ENCODE measurements around the gene CLEC16A. TPM values are rescaled to one million over a fixed set of nuclear protein-coding genes. Genes with fewer than 3 reads are reported as not detected.

CLEC16A gene
- total and polyA plus RNA-seq, 2 experiments from 2014 or later = 9.9 to 24.1 TPM

DNA sequence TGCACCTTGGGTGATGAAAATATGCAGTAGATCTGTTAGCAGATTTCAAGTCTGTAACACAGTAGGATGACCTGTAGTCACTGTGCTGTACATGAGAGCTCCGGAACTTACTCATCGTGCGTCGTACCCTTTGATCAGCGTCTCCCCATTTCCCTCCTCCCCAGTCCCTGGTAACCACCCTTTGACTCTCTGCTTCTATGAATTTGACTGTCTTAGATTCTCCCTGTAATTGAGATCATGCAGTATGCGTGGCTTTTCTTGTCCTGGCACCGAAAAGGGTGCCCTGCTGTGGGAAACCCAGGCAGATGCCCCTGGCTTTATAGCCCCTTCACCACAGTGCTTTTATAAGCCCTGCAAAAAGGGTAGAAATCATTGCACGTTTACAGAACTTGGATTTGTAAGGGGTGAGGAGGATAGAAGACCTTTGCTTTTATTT, 20.5 kb downstream of the CLEC16A start:
- no peak for ATAC-seq
- no peak for DNase-seq (ENCODE audit: low spot score)
- H3K27me3 Mint-ChIP-seq (ENCODE audit: insufficient read depth, low read depth, poor library complexity) = peaks cover 6% of the 10 kb centered on the region
- no peaks in the 10 kb centered on the region for H3K9me3 Mint-ChIP-seq
- Histone ChIP-seq H3K4me2 (no peak overlapping the region), H3K4me1 (ENCODE audit: insufficient read depth) (no peaks in the 10 kb centered on the region), H3F3A (replicated peaks; ENCODE audit: low read depth) (no peaks in the 10 kb centered on the region), H3K36me3 (ENCODE audit: insufficient read depth) (peaks cover 3% of the 10 kb centered on the region; the same call in 1 of the 2 replicates), H3K4me3 (no peak overlapping the region), H3K27ac (ENCODE audit: low read depth) (no peak overlapping the region), H3K79me2 (replicated peaks; ENCODE audit: insufficient read depth) (no peaks in the 10 kb centered on the region), H3K27me3 (ENCODE audit: insufficient read depth) (no peaks in the 10 kb centered on the region), H3K9me2 (ENCODE audit: insufficient read depth) (no peaks in the 10 kb centered on the region), H4K20me1 (replicated peaks; ENCODE audit: insufficient read depth) (no peaks in the 10 kb centered on the region), H2AFZ (no peak overlapping the region)
- TF ChIP-seq, protein P1, sequence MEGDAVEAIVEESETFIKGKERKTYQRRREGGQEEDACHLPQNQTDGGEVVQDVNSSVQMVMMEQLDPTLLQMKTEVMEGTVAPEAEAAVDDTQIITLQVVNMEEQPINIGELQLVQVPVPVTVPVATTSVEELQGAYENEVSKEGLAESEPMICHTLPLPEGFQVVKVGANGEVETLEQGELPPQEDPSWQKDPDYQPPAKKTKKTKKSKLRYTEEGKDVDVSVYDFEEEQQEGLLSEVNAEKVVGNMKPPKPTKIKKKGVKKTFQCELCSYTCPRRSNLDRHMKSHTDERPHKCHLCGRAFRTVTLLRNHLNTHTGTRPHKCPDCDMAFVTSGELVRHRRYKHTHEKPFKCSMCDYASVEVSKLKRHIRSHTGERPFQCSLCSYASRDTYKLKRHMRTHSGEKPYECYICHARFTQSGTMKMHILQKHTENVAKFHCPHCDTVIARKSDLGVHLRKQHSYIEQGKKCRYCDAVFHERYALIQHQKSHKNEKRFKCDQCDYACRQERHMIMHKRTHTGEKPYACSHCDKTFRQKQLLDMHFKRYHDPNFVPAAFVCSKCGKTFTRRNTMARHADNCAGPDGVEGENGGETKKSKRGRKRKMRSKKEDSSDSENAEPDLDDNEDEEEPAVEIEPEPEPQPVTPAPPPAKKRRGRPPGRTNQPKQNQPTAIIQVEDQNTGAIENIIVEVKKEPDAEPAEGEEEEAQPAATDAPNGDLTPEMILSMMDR (conservative IDR thresholded peaks at IDR 0.05; ENCODE audit: low read depth in 2 of 2) = no peak
- TF ChIP-seq ZNF331 (CRISPR knock-in tag; IDR thresholded peaks at IDR 0.05; ENCODE audit: low read depth) = no peak
- TF ChIP-seq, protein P2, sequence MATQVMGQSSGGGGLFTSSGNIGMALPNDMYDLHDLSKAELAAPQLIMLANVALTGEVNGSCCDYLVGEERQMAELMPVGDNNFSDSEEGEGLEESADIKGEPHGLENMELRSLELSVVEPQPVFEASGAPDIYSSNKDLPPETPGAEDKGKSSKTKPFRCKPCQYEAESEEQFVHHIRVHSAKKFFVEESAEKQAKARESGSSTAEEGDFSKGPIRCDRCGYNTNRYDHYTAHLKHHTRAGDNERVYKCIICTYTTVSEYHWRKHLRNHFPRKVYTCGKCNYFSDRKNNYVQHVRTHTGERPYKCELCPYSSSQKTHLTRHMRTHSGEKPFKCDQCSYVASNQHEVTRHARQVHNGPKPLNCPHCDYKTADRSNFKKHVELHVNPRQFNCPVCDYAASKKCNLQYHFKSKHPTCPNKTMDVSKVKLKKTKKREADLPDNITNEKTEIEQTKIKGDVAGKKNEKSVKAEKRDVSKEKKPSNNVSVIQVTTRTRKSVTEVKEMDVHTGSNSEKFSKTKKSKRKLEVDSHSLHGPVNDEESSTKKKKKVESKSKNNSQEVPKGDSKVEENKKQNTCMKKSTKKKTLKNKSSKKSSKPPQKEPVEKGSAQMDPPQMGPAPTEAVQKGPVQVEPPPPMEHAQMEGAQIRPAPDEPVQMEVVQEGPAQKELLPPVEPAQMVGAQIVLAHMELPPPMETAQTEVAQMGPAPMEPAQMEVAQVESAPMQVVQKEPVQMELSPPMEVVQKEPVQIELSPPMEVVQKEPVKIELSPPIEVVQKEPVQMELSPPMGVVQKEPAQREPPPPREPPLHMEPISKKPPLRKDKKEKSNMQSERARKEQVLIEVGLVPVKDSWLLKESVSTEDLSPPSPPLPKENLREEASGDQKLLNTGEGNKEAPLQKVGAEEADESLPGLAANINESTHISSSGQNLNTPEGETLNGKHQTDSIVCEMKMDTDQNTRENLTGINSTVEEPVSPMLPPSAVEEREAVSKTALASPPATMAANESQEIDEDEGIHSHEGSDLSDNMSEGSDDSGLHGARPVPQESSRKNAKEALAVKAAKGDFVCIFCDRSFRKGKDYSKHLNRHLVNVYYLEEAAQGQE (IDR thresholded peaks at IDR 0.05; ENCODE audit: unreplicated experiment) = no peak
- no peak for TF ChIP-seq ZNF114 (CRISPR knock-in tag; IDR thresholded peaks at IDR 0.05)
- TF ChIP-seq, protein P3, sequence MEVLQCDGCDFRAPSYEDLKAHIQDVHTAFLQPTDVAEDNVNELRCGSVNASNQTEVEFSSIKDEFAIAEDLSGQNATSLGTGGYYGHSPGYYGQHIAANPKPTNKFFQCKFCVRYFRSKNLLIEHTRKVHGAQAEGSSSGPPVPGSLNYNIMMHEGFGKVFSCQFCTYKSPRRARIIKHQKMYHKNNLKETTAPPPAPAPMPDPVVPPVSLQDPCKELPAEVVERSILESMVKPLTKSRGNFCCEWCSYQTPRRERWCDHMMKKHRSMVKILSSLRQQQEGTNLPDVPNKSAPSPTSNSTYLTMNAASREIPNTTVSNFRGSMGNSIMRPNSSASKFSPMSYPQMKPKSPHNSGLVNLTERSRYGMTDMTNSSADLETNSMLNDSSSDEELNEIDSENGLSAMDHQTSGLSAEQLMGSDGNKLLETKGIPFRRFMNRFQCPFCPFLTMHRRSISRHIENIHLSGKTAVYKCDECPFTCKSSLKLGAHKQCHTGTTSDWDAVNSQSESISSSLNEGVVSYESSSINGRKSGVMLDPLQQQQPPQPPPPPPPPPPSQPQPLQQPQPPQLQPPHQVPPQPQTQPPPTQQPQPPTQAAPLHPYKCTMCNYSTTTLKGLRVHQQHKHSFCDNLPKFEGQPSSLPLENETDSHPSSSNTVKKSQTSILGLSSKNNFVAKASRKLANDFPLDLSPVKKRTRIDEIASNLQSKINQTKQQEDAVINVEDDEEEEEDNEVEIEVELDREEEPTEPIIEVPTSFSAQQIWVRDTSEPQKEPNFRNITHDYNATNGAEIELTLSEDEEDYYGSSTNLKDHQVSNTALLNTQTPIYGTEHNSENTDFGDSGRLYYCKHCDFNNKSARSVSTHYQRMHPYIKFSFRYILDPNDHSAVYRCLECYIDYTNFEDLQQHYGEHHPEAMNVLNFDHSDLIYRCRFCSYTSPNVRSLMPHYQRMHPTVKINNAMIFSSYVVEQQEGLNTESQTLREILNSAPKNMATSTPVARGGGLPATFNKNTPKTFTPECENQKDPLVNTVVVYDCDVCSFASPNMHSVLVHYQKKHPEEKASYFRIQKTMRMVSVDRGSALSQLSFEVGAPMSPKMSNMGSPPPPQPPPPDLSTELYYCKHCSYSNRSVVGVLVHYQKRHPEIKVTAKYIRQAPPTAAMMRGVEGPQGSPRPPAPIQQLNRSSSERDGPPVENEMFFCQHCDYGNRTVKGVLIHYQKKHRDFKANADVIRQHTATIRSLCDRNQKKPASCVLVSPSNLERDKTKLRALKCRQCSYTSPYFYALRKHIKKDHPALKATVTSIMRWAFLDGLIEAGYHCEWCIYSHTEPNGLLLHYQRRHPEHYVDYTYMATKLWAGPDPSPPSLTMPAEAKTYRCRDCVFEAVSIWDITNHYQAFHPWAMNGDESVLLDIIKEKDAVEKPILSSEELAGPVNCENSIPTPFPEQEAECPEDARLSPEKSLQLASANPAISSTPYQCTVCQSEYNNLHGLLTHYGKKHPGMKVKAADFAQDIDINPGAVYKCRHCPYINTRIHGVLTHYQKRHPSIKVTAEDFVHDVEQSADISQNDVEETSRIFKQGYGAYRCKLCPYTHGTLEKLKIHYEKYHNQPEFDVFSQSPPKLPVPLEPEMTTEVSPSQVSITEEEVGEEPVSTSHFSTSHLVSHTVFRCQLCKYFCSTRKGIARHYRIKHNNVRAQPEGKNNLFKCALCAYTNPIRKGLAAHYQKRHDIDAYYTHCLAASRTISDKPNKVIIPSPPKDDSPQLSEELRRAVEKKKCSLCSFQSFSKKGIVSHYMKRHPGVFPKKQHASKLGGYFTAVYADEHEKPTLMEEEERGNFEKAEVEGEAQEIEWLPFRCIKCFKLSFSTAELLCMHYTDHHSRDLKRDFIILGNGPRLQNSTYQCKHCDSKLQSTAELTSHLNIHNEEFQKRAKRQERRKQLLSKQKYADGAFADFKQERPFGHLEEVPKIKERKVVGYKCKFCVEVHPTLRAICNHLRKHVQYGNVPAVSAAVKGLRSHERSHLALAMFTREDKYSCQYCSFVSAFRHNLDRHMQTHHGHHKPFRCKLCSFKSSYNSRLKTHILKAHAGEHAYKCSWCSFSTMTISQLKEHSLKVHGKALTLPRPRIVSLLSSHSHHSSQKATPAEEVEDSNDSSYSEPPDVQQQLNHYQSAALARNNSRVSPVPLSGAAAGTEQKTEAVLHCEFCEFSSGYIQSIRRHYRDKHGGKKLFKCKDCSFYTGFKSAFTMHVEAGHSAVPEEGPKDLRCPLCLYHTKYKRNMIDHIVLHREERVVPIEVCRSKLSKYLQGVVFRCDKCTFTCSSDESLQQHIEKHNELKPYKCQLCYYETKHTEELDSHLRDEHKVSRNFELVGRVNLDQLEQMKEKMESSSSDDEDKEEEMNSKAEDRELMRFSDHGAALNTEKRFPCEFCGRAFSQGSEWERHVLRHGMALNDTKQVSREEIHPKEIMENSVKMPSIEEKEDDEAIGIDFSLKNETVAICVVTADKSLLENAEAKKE (CRISPR knock-in tag; IDR thresholded peaks at IDR 0.05) = no peak
- no peak for TF ChIP-seq EZH2 (IDR thresholded peaks at IDR 0.05; ENCODE audit: low read depth, unreplicated experiment)
- TF ChIP-seq POLR2AphosphoS5 (IDR thresholded peaks at IDR 0.05; ENCODE audit: low read depth) = no peak
- H3K36me3 Mint-ChIP-seq (ENCODE audit: low read depth) = peaks cover 11% of the 10 kb centered on the region; the same call in 1 of the 3 replicates
- H3K27ac Mint-ChIP-seq = no peak overlapping the region
- H3K4me1 Mint-ChIP-seq = peaks cover 4% of the 10 kb centered on the region; the same call in 2 of the 3 replicates
- no peak overlapping the region for H3K4me3 Mint-ChIP-seq

Measured in GM23338 (cell line).